WTC11 (cell line): ENCODE results near the gene ITGA3.

ENCODE experiments used
- E2F4 ChIP-seq: sonication (generic); formaldehyde crosslinking; IDR thresholded peaks from 2 replicates; pipeline ENCODE4 v1.8.1; 2022; ENCODE audit warnings: low read depth, mild to moderate bottlenecking, moderate library complexity, missing genetic modification reagents, borderline replicate concordance
- ETV6 ChIP-seq: sonication (generic); formaldehyde crosslinking; IDR thresholded peaks from 2 replicates; pipeline ENCODE4 v1.8.1; 2022; ENCODE audit warnings: mild to moderate bottlenecking, missing genetic modification reagents
- JUN ChIP-seq: sonication (generic); formaldehyde crosslinking; IDR thresholded peaks from 2 replicates; pipeline ENCODE4 v1.8.0; 2023; ENCODE audit warnings: mild to moderate bottlenecking, missing genetic modification reagents
- MAX ChIP-seq: sonication (generic); formaldehyde crosslinking; IDR thresholded peaks from 2 replicates; pipeline ENCODE4 v1.8.0; 2022; ENCODE audit warnings: mild to moderate bottlenecking, missing genetic modification reagents
- ZNF512 ChIP-seq: sonication (generic); formaldehyde crosslinking; IDR thresholded peaks from 2 replicates; pipeline ENCODE4 v1.8.1; 2022; ENCODE audit warnings: missing genetic modification reagents, borderline replicate concordance
- TF ChIP-seq, protein P1 (sequence below): sonication (generic); formaldehyde crosslinking; IDR thresholded peaks from 2 replicates; pipeline ENCODE4 v1.8.1; 2023; ENCODE audit warnings: mild to moderate bottlenecking, moderate library complexity, missing genetic modification reagents
- TF ChIP-seq, protein P2 (sequence below): fragments of 200-600 bp; IDR thresholded peaks from 2 replicates; pipeline ENCODE4 v1.8.0; 2022; ENCODE audit warnings: antibody characterized with exemption
- TF ChIP-seq, protein P3 (sequence below): sonication (generic); formaldehyde crosslinking; IDR thresholded peaks from 2 replicates; pipeline ENCODE4 v1.8.1; 2023; ENCODE audit warnings: mild to moderate bottlenecking, missing genetic modification reagents, moderate library complexity
- TF ChIP-seq, protein P4 (sequence below): sonication (generic); formaldehyde crosslinking; IDR thresholded peaks from 2 replicates; pipeline ENCODE4 v1.8.1; 2022; ENCODE audit warnings: low read depth, missing genetic modification reagents, borderline replicate concordance

- TF ChIP-seq, protein P1, sequence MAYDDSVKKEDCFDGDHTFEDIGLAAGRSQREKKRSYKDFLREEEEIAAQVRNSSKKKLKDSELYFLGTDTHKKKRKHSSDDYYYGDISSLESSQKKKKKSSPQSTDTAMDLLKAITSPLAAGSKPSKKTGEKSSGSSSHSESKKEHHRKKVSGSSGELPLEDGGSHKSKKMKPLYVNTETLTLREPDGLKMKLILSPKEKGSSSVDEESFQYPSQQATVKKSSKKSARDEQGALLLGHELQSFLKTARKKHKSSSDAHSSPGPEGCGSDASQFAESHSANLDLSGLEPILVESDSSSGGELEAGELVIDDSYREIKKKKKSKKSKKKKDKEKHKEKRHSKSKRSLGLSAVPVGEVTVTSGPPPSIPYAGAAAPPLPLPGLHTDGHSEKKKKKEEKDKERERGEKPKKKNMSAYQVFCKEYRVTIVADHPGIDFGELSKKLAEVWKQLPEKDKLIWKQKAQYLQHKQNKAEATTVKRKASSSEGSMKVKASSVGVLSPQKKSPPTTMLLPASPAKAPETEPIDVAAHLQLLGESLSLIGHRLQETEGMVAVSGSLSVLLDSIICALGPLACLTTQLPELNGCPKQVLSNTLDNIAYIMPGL, result no peak
- TF ChIP-seq, protein P2, sequence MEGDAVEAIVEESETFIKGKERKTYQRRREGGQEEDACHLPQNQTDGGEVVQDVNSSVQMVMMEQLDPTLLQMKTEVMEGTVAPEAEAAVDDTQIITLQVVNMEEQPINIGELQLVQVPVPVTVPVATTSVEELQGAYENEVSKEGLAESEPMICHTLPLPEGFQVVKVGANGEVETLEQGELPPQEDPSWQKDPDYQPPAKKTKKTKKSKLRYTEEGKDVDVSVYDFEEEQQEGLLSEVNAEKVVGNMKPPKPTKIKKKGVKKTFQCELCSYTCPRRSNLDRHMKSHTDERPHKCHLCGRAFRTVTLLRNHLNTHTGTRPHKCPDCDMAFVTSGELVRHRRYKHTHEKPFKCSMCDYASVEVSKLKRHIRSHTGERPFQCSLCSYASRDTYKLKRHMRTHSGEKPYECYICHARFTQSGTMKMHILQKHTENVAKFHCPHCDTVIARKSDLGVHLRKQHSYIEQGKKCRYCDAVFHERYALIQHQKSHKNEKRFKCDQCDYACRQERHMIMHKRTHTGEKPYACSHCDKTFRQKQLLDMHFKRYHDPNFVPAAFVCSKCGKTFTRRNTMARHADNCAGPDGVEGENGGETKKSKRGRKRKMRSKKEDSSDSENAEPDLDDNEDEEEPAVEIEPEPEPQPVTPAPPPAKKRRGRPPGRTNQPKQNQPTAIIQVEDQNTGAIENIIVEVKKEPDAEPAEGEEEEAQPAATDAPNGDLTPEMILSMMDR, result no peak
- TF ChIP-seq, protein P3, sequence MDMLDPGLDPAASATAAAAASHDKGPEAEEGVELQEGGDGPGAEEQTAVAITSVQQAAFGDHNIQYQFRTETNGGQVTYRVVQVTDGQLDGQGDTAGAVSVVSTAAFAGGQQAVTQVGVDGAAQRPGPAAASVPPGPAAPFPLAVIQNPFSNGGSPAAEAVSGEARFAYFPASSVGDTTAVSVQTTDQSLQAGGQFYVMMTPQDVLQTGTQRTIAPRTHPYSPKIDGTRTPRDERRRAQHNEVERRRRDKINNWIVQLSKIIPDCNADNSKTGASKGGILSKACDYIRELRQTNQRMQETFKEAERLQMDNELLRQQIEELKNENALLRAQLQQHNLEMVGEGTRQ (CRISPR knock-in tag), result no peak
- no peak for TF ChIP-seq MAX
- TF ChIP-seq ETV6, result no peak
- TF ChIP-seq JUN (CRISPR knock-in tag), result no peak
- no peak for TF ChIP-seq ZNF512 (CRISPR knock-in tag)
- TF ChIP-seq, protein P4, sequence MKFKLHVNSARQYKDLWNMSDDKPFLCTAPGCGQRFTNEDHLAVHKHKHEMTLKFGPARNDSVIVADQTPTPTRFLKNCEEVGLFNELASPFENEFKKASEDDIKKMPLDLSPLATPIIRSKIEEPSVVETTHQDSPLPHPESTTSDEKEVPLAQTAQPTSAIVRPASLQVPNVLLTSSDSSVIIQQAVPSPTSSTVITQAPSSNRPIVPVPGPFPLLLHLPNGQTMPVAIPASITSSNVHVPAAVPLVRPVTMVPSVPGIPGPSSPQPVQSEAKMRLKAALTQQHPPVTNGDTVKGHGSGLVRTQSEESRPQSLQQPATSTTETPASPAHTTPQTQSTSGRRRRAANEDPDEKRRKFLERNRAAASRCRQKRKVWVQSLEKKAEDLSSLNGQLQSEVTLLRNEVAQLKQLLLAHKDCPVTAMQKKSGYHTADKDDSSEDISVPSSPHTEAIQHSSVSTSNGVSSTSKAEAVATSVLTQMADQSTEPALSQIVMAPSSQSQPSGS, result no peak
- TF ChIP-seq E2F4 (CRISPR knock-in tag), result no peak
Observed at GRCh38 chr17:50133028-50133768, 77.3 kb downstream of the ITGA3 start.
